Suprapubic skin (tissue), 3 donors: Measurements from ENCODE around the gene LPAR5.

ENCODE experiments used
- POLR2A ChIP-seq, 2 donors: fragments of 450-650 bp; IDR thresholded peaks; one replicate each; pipeline ENCODE4 v1.6.1; 2017; ENCODE audit warnings: antibody characterized with exemption in 2 of 2, mild to moderate bottlenecking in 2 of 2, moderate library complexity in 2 of 2
- TF ChIP-seq, protein P1 (sequence below), 2 donors: fragments of 200-600 bp in 1 of 2; fragments of 450-650 bp in 1 of 2; sonication (generic) in 1 of 2; IDR thresholded peaks; one replicate each; pipeline ENCODE4 v1.5.1; 2016 to 2019; ENCODE audit warnings: antibody characterized with exemption in 2 of 2, mild to moderate bottlenecking in 1 of 2, moderate library complexity in 1 of 2

DNA sequence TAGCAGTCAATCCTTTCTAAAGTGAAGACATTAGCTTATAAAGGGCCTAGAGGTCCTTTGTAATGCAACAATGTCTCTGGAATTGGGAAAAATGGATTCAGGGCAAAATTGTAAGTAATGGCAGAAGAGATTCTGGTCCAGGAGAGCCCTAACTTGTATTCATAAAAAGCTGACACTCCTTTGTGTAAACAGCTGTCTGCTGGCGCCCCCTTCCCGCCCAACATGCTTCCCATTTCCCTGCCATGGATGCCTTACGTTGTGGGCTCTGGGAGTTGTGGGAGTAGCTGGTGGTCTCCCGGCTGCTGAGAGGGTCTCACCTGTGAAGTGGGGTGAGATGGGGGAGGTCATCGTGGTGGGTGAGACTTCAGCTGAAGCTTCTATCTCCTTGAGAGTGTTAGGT is 9.1 kb upstream of the LPAR5 start:
- no peak for TF ChIP-seq POLR2A (IDR thresholded peaks at IDR 0.05)
- TF ChIP-seq, protein P1, sequence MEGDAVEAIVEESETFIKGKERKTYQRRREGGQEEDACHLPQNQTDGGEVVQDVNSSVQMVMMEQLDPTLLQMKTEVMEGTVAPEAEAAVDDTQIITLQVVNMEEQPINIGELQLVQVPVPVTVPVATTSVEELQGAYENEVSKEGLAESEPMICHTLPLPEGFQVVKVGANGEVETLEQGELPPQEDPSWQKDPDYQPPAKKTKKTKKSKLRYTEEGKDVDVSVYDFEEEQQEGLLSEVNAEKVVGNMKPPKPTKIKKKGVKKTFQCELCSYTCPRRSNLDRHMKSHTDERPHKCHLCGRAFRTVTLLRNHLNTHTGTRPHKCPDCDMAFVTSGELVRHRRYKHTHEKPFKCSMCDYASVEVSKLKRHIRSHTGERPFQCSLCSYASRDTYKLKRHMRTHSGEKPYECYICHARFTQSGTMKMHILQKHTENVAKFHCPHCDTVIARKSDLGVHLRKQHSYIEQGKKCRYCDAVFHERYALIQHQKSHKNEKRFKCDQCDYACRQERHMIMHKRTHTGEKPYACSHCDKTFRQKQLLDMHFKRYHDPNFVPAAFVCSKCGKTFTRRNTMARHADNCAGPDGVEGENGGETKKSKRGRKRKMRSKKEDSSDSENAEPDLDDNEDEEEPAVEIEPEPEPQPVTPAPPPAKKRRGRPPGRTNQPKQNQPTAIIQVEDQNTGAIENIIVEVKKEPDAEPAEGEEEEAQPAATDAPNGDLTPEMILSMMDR (IDR thresholded peaks at IDR 0.05): no peak
